Subcutaneous abdominal adipose tissue (tissue), 5 donors: Measurements from ENCODE around the gene SEC14L1.

ENCODE experiments used
- H3K27ac ChIP-seq: one replicate; pipeline ENCODE4 v1.7.0; 2013; ENCODE audit warnings: low read depth, mild to moderate bottlenecking, inconsistent platforms, low read length, moderate library complexity
- H3K27me3 ChIP-seq, 5 donors: one replicate each; pipeline ENCODE4 v1.7.0; 2013; ENCODE audit warnings: low read length in 5 of 5, inconsistent platforms in 1 of 5; ENCODE audit not compliant: control insufficient read depth in 5 of 5, insufficient read depth in 4 of 5
- H3K36me3 ChIP-seq, 5 donors: one replicate each; pipeline ENCODE4 v1.7.0; 2013; ENCODE audit warnings: low read length in 5 of 5; ENCODE audit not compliant: control insufficient read depth in 5 of 5, insufficient read depth in 5 of 5
- H3K4me1 ChIP-seq, 5 donors: one replicate each; pipeline ENCODE4 v1.7.0; 2013; ENCODE audit warnings: low read length in 5 of 5, mild to moderate bottlenecking in 3 of 5, moderate library complexity in 1 of 5; ENCODE audit not compliant: control insufficient read depth in 5 of 5, insufficient read depth in 5 of 5
- H3K4me3 ChIP-seq, 5 donors: one replicate each; pipeline ENCODE4 v1.7.0; 2013; ENCODE audit warnings: low read length in 5 of 5, low read depth in 1 of 5
- H3K9ac ChIP-seq, 5 donors: one replicate each; pipeline ENCODE4 v1.7.0; 2013; ENCODE audit warnings: low read length in 5 of 5, mild to moderate bottlenecking in 4 of 5, moderate library complexity in 3 of 5
- H3K9me3 ChIP-seq, 5 donors: one replicate each; pipeline ENCODE4 v1.7.0; 2013; ENCODE audit warnings: low read length in 5 of 5; ENCODE audit not compliant: control insufficient read depth in 5 of 5
- donor health status: healthy.
- donor health status: healthy.
- donor health status: healthy.
- donor health status: healthy.
- donor health status: healthy.

Gene SEC14L1

GRCh38 chr17:77197115-77197514 lies 56.3 kb downstream of the SEC14L1 start:
- Histone ChIP-seq H3K4me1 (peaks cover 0 to 5% (median 0%) of the 10 kb centered on the region in 5 donors), H3K27ac (no peak overlapping the region), H3K36me3 (peaks cover 16 to 91% (median 73%) of the 10 kb centered on the region in 5 donors)

GRCh38 chr17:77200711-77201110 lies 59.9 kb downstream of the SEC14L1 start:
- no peak overlapping the region for H3K9ac ChIP-seq

More at GRCh38 chr17:77197115-77197514, 56.3 kb downstream of the SEC14L1 start:
- Histone ChIP-seq H3K4me3 (no peak overlapping the region), H3K9ac (no peak overlapping the region), H3K9me3 (no peaks in the 10 kb centered on the region), H3K27me3 (no peaks in the 10 kb centered on the region)

GRCh38 chr17:77203436-77203835 lies 62.7 kb downstream of the SEC14L1 start:
- Histone ChIP-seq H3K27ac (no peak overlapping the region), H3K9ac (no peak overlapping the region), H3K9me3 (no peaks in the 10 kb centered on the region), H3K27me3 (no peaks in the 10 kb centered on the region), H3K36me3 (peaks cover 5 to 91% (median 75%) of the 10 kb centered on the region in 5 donors), H3K4me1 (peaks cover 3 to 44% (median 5%) of the 10 kb centered on the region in 5 donors), H3K4me3 (no peak overlapping the region)

More at GRCh38 chr17:77200711-77201110, 59.9 kb downstream of the SEC14L1 start:
- no peaks in the 10 kb centered on the region for H3K9me3 ChIP-seq
- no peak overlapping the region for H3K4me3 ChIP-seq
- no peaks in the 10 kb centered on the region for H3K27me3 ChIP-seq
- H3K4me1 ChIP-seq, result peaks cover 0 to 20% (median 3%) of the 10 kb centered on the region in 5 donors
- H3K36me3 ChIP-seq, result peaks cover 14 to 85% (median 68%) of the 10 kb centered on the region in 5 donors
- H3K27ac ChIP-seq, result peak overlapping the region; percentile 4

DNA sequence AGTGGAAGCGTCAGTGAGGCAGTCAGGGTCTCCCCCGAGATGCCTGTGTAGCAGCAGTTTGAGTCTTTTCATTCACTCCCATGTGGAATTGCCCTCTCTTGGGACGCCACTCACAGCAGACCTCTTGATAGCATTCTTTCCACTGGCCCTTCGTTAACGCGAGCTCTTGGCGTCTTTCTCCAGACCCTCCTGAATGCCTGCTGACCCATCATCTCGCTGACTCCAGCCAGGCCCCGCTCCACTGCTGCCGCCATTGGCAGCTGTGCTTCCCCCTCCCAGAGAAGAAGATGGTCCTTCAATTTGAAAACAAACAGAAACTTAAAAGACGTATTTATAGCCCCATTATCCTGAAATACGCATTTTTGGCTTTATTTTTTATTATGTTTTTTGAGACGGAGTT lies 63.1 kb downstream of the SEC14L1 start:
- Histone ChIP-seq H3K4me3 (no peak overlapping the region), H3K27me3 (no peaks in the 10 kb centered on the region), H3K4me1 (peaks cover 3 to 49% (median 5%) of the 10 kb centered on the region in 5 donors), H3K9ac (no peak overlapping the region), H3K36me3 (peaks cover 5 to 92% (median 79%) of the 10 kb centered on the region in 5 donors), H3K9me3 (no peaks in the 10 kb centered on the region), H3K27ac (no peak overlapping the region)

GRCh38 chr17:77204536-77204935 lies 63.8 kb downstream of the SEC14L1 start:
- Histone ChIP-seq H3K27ac (no peak overlapping the region), H3K36me3 (peaks cover 6 to 93% (median 81%) of the 10 kb centered on the region in 5 donors), H3K27me3 (no peaks in the 10 kb centered on the region), H3K4me1 (peaks cover 3 to 54% (median 5%) of the 10 kb centered on the region in 5 donors), H3K9me3 (no peaks in the 10 kb centered on the region), H3K4me3 (no peak overlapping the region), H3K9ac (no peak overlapping the region)

DNA sequence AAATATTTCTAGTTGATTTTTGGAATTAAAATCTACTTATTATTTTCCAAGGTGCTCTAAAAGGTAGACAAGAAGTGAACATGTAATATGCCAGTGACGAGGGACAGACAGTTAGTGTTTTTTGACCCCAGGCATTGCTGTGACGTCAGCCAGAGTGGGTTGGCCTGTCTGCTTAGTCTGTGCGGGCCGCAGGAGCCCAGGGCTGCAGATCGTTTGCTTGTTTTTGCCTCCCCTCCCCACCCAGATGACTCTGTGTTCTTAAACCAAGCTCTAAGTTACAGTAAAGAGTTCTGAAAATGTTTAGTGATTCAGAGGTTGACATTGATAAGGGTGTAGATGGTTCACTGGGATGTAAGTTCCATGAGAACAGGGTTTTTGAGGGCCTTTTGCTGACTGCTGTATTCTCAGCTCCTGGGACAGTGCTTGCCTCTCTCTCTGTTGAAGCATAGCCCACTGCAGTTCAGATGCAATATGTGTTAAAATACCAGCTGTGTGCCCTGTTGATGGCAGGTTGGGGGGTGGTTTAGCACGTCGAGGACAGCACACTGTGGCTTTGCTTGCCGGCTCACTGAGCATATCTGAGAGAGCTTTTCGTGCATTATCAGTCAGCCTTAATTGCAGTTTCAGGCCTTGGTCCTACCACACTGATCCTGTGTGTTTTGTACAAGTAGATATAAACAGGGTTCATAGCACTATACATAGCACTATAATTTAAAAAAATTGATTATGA lies 64.8 kb downstream of the SEC14L1 start:
- Histone ChIP-seq H3K36me3 (peaks cover 7 to 93% (median 85%) of the 10 kb centered on the region in 5 donors), H3K4me1 (peaks cover 3 to 59% (median 5%) of the 10 kb centered on the region in 5 donors), H3K9ac (no peak overlapping the region), H3K9me3 (no peaks in the 10 kb centered on the region), H3K27ac (peak overlapping the region; percentile 65), H3K4me3 (no peak overlapping the region), H3K27me3 (no peaks in the 10 kb centered on the region)

GRCh38 chr17:77206158-77206956 lies 65.6 kb downstream of the SEC14L1 start:
- no peaks in the 10 kb centered on the region for H3K27me3 ChIP-seq
- no peak overlapping the region for H3K4me3 ChIP-seq
- H3K27ac ChIP-seq, result peak overlapping the region; percentile 65
- H3K36me3 ChIP-seq, result peaks cover 7 to 93% (median 85%) of the 10 kb centered on the region in 5 donors
- H3K9me3 ChIP-seq, result no peaks in the 10 kb centered on the region
- H3K9ac ChIP-seq, result no peak overlapping the region
- H3K4me1 ChIP-seq, result peaks cover 3 to 60% (median 5%) of the 10 kb centered on the region in 5 donors

GRCh38 chr17:77207689-77208216 lies 67.0 kb downstream of the SEC14L1 start:
- H3K9ac ChIP-seq, result no peak overlapping the region
- H3K4me3 ChIP-seq, result no peak overlapping the region
- no peaks in the 10 kb centered on the region for H3K27me3 ChIP-seq
- peak overlapping the region; percentile 46 for H3K27ac ChIP-seq
- H3K36me3 ChIP-seq, result peaks cover 7 to 99% (median 90%) of the 10 kb centered on the region in 5 donors
- H3K4me1 ChIP-seq, result peaks cover 4 to 71% (median 8%) of the 10 kb centered on the region in 5 donors
- no peaks in the 10 kb centered on the region for H3K9me3 ChIP-seq

DNA sequence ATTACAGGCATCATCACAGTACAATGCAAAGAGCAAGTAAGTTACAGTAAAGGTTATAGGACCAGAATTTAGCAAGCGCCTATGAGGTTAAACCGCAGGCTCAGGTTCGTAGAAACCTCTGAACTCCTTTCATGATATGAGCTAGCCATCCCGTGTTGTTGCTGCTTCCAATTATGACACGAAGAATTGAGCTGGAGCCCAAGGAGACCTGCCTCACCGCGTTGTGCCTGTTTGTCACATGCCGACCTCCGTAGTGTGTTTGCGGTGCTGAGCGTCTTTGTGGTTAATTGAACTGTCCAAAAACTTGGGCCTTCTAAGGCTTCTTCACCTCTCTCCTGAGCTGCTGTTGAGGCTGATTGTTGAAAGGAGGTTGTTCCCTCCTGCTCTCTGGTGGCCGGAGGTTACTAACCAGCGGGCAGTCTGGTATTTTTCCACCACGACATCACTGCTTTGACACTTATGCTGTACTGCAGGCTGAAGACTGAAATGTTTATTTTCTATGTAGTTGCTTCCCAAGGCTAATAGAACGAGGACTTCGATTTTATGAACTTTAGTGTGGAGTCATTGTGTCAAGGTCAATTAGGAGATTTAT lies 67.5 kb downstream of the SEC14L1 start:
- Histone ChIP-seq H3K9me3 (no peaks in the 10 kb centered on the region), H3K36me3 (peaks cover 7 to 100% (median 92%) of the 10 kb centered on the region in 5 donors), H3K4me3 (no peak overlapping the region), H3K9ac (no peak overlapping the region), H3K4me1 (peaks cover 5 to 76% (median 9%) of the 10 kb centered on the region in 5 donors), H3K27me3 (no peaks in the 10 kb centered on the region), H3K27ac (peak overlapping the region; percentile 46)
